Fibroblast of villous mesenchyme (primary cell): ENCODE measurements around the gene TMEM184A. TPM values are rescaled to one million over a fixed set of nuclear protein-coding genes. Genes with fewer than 3 reads are reported as not detected.

Experiments used
- DNase-seq: peaks from one replicate; pipeline ENCODE4 v3.0.0-alpha.2; 2010; ENCODE audit warnings: low read depth
- H3K4me3 ChIP-seq: 2 replicates; pipeline ENCODE4 v1.5.1; 2011; ENCODE audit warnings: low read depth, mild to moderate bottlenecking, low read length
- CTCF ChIP-seq: IDR thresholded peaks from 2 replicates; pipeline ENCODE4 v1.5.1; 2012; ENCODE audit warnings: low read depth, mild to moderate bottlenecking, low read length; ENCODE audit not compliant: insufficient read depth
- total RNA-seq: library from RNA; depleted of rRNA; stranded (reverse); fragments of >200 nt; gene quantifications from 2 replicates; pipeline ENCODE4 v1.2.3, GENCODE V29; 2012

Gene TMEM184A
- total RNA-seq, 1 donor, result 0.86 TPM

- no peak for DNase-seq
- TF ChIP-seq CTCF, result no peak
- no peak overlapping the region for H3K4me3 ChIP-seq
Measured at GRCh38 chr7:1511444-1512422, 44.3 kb downstream of the TMEM184A start.

- no peak overlapping the region for H3K4me3 ChIP-seq
- TF ChIP-seq CTCF, result no peak
- DNase-seq, result no peak
Measured at GRCh38 chr7:1510780-1511154, 45.2 kb downstream of the TMEM184A start.

- H3K4me3 ChIP-seq, result no peak overlapping the region
- no peak for TF ChIP-seq CTCF
- DNase-seq, result no peak
Measured at GRCh38 chr7:1509226-1509625, 46.8 kb downstream of the TMEM184A start.

GRCh38 chr7:1508277-1508758 lies 47.7 kb downstream of the TMEM184A start:
- TF ChIP-seq CTCF, result no peak
- no peak for DNase-seq
- no peak overlapping the region for H3K4me3 ChIP-seq

- no peak for TF ChIP-seq CTCF
- DNase-seq, result no peak
- no peak overlapping the region for H3K4me3 ChIP-seq
Measured at GRCh38 chr7:1505731-1506550, 50.1 kb downstream of the TMEM184A start.

GRCh38 chr7:1503816-1504775 lies 51.9 kb downstream of the TMEM184A start, which contains the start of gene INTS1:
INTS1 (minus strand) TSS chr7:1504389; CDS start chr7:1503960, 429 bp downstream.
- TF ChIP-seq CTCF, result peak; percentile 62
- peak; percentile 91 for DNase-seq
- peak within 1 kb of the TSS; percentile 77 for H3K4me3 ChIP-seq
